ENCODE data around the gene CCL13.

Gene CCL13

DNA sequence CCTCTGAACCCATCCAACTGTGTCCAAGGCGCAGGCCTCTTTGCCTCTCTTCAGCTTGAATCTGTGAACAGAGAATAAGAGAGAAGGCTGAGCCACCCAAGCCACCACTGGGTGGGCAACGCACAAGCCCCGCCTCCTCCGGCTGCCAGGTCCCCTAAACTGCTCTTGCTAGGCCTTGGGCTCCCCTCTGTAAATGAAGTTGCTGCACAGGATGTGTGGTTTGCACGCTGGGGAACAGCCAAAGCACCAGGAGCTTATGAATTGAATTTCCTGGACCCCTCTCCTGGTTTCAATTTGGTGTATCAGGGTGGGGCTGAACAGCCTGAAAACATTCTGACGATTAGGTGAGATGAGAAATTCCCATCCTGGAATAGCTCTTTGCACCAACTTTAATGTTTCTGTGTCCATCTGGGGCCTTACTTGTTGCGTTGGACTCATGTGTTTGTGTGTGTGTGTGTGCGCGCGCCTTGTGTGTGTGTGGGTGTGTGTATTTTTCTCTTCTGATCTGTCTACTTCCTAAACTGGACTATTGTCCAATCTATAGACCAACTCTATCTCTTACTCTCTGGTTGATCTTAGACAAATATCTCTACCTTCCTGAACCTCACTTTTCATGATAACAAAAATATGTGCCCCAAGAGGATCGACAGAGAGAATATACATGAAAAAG is 4.5 kb downstream of the CCL13 start:
- Histone ChIP-seq H3K4me3 (ENCODE audit: low read depth, low read length) (no peak overlapping the region), H3K4me1 (ENCODE audit: control insufficient read depth, insufficient read depth, low read length) (no peaks in the 10 kb centered on the region), H3K9me3 (ENCODE audit: control insufficient read depth, insufficient read depth, low read depth, low read length) (no peaks in the 10 kb centered on the region), H3K36me3 (ENCODE audit: control insufficient read depth in 2 of 2, insufficient read depth in 1 of 2, low read length in 2 of 2) (no peaks in the 10 kb centered on the region), H3K27ac (ENCODE audit: extremely low read depth, low read depth, low read length) (no peak overlapping the region)
- TF ChIP-seq ZNF529 (tag by site-specific recombination; IDR thresholded peaks at IDR 0.05; ENCODE audit: insufficient replicate concordance): no peak
- CTCF ChIA-PET: interaction anchor here (0.6 to 13.9 kb wide), 85 partner anchors 8 to 1686 kb away, joined by 3 to 578 read pairs (median 8); partner anchors contain the start of genes CCL11, CCL2, CCL7 and CCL8
- POLR2A ChIA-PET: interaction anchor here (0.6 to 1.5 kb wide), 2 partner anchors 158 to 160 kb away, joined by 3 to 5 read pairs; no protein-coding TSS in a partner anchor

DNA sequence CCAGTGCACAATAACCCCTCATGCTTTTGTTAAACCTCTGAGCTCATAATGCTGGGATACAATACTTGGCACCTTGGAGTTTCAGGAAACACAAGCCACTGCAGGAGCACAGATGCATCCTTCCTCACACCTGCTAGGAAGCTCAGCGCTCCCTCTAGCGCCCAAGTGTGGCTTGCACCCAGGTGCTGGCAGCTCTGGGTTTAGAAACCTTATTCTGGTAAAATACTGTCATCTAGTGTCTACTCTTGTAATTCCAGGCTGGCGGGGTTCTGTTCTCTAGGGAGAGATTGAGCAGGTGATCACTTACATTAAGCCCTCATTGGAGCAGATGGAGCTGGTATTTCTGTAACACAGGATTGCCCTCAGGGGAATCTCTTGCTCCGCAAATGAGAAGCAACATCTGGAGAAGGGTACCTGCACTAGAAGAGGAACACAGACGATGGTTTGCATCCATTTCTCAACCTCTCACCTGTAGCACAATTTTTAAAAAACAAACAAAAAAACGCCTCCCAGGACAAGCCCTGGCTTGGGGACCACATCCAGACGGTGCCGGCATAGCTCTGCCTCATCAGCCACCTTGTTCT is 5.3 kb downstream of the CCL13 start:
- ChIA-PET POLR2A (interaction anchor here (0.6 to 1.5 kb wide), 4 partner anchors 38 to 468 kb away, joined by 3 to 5 read pairs (median 3); no protein-coding TSS in a partner anchor), CTCF (interaction anchor here (0.6 to 13.9 kb wide), 91 partner anchors 9 to 1687 kb away, joined by 3 to 578 read pairs (median 8); partner anchors contain the start of genes CCL11, CCL2, CCL7 and CCL8)
- H3K4me3 ChIP-seq (ENCODE audit: low read depth, low read length): no peak overlapping the region
- H3K4me1 ChIP-seq (ENCODE audit: control insufficient read depth, insufficient read depth, low read length): no peaks in the 10 kb centered on the region
- H3K27ac ChIP-seq (ENCODE audit: extremely low read depth, low read depth, low read length): no peak overlapping the region
- no peaks in the 10 kb centered on the region for H3K9me3 ChIP-seq (ENCODE audit: control insufficient read depth, insufficient read depth, low read depth, low read length)
- H3K36me3 ChIP-seq (ENCODE audit: control insufficient read depth in 2 of 2, insufficient read depth in 1 of 2, low read length in 2 of 2): no peaks in the 10 kb centered on the region
- TF ChIP-seq, protein P1, sequence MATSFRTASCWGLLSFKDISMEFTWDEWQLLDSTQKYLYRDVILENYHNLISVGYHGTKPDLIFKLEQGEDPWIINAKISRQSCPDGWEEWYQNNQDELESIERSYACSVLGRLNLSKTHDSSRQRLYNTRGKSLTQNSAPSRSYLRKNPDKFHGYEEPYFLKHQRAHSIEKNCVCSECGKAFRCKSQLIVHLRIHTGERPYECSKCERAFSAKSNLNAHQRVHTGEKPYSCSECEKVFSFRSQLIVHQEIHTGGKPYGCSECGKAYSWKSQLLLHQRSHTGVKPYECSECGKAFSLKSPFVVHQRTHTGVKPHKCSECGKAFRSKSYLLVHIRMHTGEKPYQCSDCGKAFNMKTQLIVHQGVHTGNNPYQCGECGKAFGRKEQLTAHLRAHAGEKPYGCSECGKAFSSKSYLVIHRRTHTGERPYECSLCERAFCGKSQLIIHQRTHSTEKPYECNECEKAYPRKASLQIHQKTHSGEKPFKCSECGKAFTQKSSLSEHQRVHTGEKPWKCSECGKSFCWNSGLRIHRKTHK (tag by site-specific recombination; IDR thresholded peaks at IDR 0.05): no peak
- TF ChIP-seq ZNF510 (tag by site-specific recombination; IDR thresholded peaks at IDR 0.05; ENCODE audit: insufficient replicate concordance): no peak
- TF ChIP-seq ZNF16 (tag by site-specific recombination; IDR thresholded peaks at IDR 0.05; ENCODE audit: low read depth): no peak
- no peak for TF ChIP-seq ZNF324 (tag by site-specific recombination; IDR thresholded peaks at IDR 0.05)
- TF ChIP-seq ZNF274 (IDR thresholded peaks at IDR 0.05; ENCODE audit: low read length): no peak
- TF ChIP-seq ZNF274 (tag by site-specific recombination; IDR thresholded peaks at IDR 0.05; ENCODE audit: borderline replicate concordance): no peak
- TF ChIP-seq KLF9 (tag by site-specific recombination; IDR thresholded peaks at IDR 0.05; ENCODE audit: low read depth): no peak
- no peak for TF ChIP-seq ZNF404 (tag by site-specific recombination; IDR thresholded peaks at IDR 0.05)
- no peak for TF ChIP-seq ZNF2 (tag by site-specific recombination; IDR thresholded peaks at IDR 0.05)
- no peak for TF ChIP-seq ZBTB7A (tag by site-specific recombination; IDR thresholded peaks at IDR 0.05; ENCODE audit: low read depth)
- 0 out of 2 replicates have a peak, but pooled peaks have one; percentile 7 for TF ChIP-seq ZIC2 (tag by site-specific recombination; IDR thresholded peaks at IDR 0.05)
- TF ChIP-seq, protein P2, sequence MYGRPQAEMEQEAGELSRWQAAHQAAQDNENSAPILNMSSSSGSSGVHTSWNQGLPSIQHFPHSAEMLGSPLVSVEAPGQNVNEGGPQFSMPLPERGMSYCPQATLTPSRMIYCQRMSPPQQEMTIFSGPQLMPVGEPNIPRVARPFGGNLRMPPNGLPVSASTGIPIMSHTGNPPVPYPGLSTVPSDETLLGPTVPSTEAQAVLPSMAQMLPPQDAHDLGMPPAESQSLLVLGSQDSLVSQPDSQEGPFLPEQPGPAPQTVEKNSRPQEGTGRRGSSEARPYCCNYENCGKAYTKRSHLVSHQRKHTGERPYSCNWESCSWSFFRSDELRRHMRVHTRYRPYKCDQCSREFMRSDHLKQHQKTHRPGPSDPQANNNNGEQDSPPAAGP (tag by site-specific recombination; IDR thresholded peaks at IDR 0.05): no peak
- TF ChIP-seq, protein P3, sequence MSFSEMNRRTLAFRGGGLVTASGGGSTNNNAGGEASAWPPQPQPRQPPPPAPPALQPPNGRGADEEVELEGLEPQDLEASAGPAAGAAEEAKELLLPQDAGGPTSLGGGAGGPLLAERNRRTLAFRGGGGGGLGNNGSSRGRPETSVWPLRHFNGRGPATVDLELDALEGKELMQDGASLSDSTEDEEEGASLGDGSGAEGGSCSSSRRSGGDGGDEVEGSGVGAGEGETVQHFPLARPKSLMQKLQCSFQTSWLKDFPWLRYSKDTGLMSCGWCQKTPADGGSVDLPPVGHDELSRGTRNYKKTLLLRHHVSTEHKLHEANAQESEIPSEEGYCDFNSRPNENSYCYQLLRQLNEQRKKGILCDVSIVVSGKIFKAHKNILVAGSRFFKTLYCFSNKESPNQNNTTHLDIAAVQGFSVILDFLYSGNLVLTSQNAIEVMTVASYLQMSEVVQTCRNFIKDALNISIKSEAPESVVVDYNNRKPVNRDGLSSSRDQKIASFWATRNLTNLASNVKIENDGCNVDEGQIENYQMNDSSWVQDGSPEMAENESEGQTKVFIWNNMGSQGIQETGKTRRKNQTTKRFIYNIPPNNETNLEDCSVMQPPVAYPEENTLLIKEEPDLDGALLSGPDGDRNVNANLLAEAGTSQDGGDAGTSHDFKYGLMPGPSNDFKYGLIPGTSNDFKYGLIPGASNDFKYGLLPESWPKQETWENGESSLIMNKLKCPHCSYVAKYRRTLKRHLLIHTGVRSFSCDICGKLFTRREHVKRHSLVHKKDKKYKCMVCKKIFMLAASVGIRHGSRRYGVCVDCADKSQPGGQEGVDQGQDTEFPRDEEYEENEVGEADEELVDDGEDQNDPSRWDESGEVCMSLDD (tag by site-specific recombination; IDR thresholded peaks at IDR 0.05): no peak
- TF ChIP-seq, protein P4, sequence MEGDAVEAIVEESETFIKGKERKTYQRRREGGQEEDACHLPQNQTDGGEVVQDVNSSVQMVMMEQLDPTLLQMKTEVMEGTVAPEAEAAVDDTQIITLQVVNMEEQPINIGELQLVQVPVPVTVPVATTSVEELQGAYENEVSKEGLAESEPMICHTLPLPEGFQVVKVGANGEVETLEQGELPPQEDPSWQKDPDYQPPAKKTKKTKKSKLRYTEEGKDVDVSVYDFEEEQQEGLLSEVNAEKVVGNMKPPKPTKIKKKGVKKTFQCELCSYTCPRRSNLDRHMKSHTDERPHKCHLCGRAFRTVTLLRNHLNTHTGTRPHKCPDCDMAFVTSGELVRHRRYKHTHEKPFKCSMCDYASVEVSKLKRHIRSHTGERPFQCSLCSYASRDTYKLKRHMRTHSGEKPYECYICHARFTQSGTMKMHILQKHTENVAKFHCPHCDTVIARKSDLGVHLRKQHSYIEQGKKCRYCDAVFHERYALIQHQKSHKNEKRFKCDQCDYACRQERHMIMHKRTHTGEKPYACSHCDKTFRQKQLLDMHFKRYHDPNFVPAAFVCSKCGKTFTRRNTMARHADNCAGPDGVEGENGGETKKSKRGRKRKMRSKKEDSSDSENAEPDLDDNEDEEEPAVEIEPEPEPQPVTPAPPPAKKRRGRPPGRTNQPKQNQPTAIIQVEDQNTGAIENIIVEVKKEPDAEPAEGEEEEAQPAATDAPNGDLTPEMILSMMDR (tag by site-specific recombination; IDR thresholded peaks at IDR 0.05): peak; percentile 97
- peak; percentile 60 for TF ChIP-seq SCRT2 (tag by site-specific recombination; IDR thresholded peaks at IDR 0.05)
- TF ChIP-seq ZNF571 (tag by site-specific recombination; IDR thresholded peaks at IDR 0.05): no peak
- no peak for TF ChIP-seq ZNF133 (tag by site-specific recombination; IDR thresholded peaks at IDR 0.05)
- TF ChIP-seq ZNF391 (tag by site-specific recombination; IDR thresholded peaks at IDR 0.05; ENCODE audit: borderline replicate concordance, low read depth): no peak
- no peak for TF ChIP-seq YY2 (tag by site-specific recombination; IDR thresholded peaks at IDR 0.05)
- TF ChIP-seq, protein P5, sequence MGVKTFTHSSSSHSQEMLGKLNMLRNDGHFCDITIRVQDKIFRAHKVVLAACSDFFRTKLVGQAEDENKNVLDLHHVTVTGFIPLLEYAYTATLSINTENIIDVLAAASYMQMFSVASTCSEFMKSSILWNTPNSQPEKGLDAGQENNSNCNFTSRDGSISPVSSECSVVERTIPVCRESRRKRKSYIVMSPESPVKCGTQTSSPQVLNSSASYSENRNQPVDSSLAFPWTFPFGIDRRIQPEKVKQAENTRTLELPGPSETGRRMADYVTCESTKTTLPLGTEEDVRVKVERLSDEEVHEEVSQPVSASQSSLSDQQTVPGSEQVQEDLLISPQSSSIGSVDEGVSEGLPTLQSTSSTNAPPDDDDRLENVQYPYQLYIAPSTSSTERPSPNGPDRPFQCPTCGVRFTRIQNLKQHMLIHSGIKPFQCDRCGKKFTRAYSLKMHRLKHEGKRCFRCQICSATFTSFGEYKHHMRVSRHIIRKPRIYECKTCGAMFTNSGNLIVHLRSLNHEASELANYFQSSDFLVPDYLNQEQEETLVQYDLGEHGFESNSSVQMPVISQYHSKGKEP (tag by site-specific recombination; IDR thresholded peaks at IDR 0.05): peak; percentile 73
- TF ChIP-seq, protein P6, sequence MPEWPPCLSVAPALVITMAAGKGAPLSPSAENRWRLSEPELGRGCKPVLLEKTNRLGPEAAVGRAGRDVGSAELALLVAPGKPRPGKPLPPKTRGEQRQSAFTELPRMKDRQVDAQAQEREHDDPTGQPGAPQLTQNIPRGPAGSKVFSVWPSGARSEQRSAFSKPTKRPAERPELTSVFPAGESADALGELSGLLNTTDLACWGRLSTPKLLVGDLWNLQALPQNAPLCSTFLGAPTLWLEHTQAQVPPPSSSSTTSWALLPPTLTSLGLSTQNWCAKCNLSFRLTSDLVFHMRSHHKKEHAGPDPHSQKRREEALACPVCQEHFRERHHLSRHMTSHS (tag by site-specific recombination; IDR thresholded peaks at IDR 0.05): no peak

All from HEK293 (cell line).